Activated CD4-positive, alpha-beta T cell treated with anti-CD3 and anti-CD28 coated beads, Interleukin-2, amount 10 ng/mL, durations not matched to agents 7 days and 5 days (primary cell): ENCODE data around the gene ZFP14. TPM values are rescaled to one million over a fixed set of nuclear protein-coding genes. Genes with fewer than 3 reads are reported as not detected.
"Not testable (repeated sequence)": the region's sequence is repeated elsewhere in the genome, so short reads cannot be mapped to it uniquely, and the experiment has no call there.

Source experiments
- CTCF ChIA-PET: fragments of 350-600 bp; sonication (Branson Sonifier 250); formaldehyde crosslinking; loops from one replicate; lab custom pipeline; 2021; ENCODE audit warnings: antibody characterized with exemption; lab: Charles Lee
- POLR2A ChIA-PET: fragments of 350-600 bp; sonication (Branson Sonifier 250); formaldehyde crosslinking; loops from one replicate; lab custom pipeline; 2021; ENCODE audit warnings: antibody characterized with exemption; lab: Charles Lee
- DNase-seq: peaks from one replicate; pipeline ENCODE4 v3.0.0-alpha.2; 2020
- H3K27ac Mint-ChIP-seq: one replicate; pipeline ENCODE4 v1.8.0; 2021; ENCODE audit warnings: mild to moderate bottlenecking, moderate library complexity, mixed read lengths
- H3K27me3 Mint-ChIP-seq: one replicate; pipeline ENCODE4 v1.8.0; 2021; ENCODE audit warnings: mixed read lengths
- H3K36me3 Mint-ChIP-seq: one replicate; pipeline ENCODE4 v1.8.0; 2021; ENCODE audit warnings: low read depth, mixed read lengths
- H3K4me1 Mint-ChIP-seq: one replicate; pipeline ENCODE4 v1.8.0; 2021; ENCODE audit warnings: mixed read lengths
- H3K4me3 Mint-ChIP-seq: one replicate; pipeline ENCODE4 v1.8.0; 2021; ENCODE audit warnings: mild to moderate bottlenecking, moderate library complexity, mixed read lengths
- H3K9me3 Mint-ChIP-seq: one replicate; pipeline ENCODE4 v1.8.0; 2021; ENCODE audit warnings: mixed read lengths
- total RNA-seq, 2 experiments: library from RNA; stranded (reverse); gene quantifications; one replicate each; pipeline ENCODE4 v1.2.3, GENCODE V29; 2021

The ZFP14 gene
- total RNA-seq, 2 experiments from 2014 or later = 5.3 to 6.8 TPM

DNA sequence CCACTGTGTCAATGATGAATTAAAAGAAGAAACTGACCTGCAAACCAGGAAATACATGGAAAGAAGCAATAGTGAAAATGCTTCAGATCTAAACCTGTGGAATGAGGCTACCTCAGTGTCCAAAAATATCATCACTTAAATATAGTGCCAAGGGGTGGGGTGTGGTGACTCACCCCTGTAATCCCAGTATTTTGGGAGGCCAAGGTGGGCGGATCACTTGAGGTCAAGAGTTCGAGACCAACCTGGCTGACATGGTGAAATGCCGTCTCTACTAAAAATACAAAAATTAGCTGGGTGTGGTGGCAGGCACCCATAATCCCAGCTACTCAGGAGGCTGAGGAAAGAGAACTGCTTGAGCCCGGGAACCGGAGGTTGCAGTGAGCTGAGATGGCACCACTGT lies 64.9 kb downstream of the ZFP14 start:
- H3K4me3 Mint-ChIP-seq, H3K27ac Mint-ChIP-seq: not testable (repeated sequence)
- peaks cover 17% of the 10 kb centered on the region for H3K9me3 Mint-ChIP-seq

DNA sequence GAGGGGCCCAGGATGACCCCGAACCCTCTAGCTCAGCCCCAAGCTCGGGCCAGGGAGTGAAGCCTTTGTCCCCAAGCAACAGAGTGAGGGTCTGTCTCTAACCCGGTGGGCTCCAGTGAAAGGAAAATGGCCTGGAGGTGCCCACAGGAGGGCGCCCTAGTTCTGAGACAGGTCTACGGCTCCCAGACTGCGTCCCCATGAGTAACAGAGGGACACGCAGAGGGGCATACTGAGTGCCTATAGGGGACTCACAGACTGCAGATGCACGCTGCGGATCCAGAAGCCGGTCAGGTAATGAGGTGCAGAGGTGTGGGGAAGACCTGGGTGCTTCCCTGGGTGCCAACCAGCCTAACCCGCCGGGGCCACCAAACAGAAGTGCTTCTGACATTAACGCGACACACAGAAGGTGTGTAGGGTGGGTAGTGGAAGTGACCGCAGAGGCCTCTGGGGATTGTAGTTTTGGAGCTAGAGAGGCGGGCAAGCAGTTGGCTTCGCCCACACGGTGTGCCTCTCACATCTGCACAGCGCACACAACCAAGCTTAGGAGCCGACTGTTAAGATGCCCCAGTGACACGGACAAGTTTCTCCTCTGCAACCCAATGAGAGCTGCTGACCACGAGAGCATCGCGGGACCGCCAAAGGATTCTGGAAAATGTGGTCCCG lies 67.8 kb downstream of the ZFP14 start:
- H3K4me3 Mint-ChIP-seq, H3K4me1 Mint-ChIP-seq, H3K27me3 Mint-ChIP-seq, CTCF ChIA-PET, POLR2A ChIA-PET, H3K36me3 Mint-ChIP-seq, H3K27ac Mint-ChIP-seq, DNase-seq: not testable (repeated sequence)
- H3K9me3 Mint-ChIP-seq = peaks cover 12% of the 10 kb centered on the region

More for the DNA sequence above, 64.9 kb downstream of the ZFP14 start:
- H3K27me3 Mint-ChIP-seq, H3K4me1 Mint-ChIP-seq, DNase-seq, CTCF ChIA-PET, H3K36me3 Mint-ChIP-seq, POLR2A ChIA-PET: not testable (repeated sequence)

DNA sequence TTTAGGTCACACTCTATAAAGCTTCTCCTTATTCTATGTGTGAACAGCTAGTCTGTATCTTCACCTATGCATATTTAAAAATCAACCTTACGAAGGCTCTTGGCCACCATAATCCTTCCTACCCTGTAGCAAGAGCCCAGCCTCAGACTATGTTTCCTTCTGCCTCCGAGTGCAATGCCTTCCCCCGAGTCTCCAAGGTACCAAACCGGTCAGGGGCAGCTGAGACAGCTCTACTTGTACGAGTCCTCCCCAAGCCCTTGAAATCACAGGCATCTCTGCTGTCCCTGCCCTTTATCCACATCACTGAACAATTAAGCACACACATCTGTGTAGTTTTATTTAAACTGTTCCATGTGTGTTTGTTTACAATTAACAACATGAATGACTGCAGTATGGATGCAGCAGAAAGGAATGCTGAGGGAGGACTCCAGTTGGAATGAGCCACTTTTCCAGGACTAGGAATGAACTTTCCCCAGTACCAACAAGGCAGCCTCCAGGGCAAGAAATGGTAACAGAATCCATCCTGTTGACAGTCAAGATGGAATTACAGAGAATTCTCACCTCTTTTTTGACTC lies 68.5 kb downstream of the ZFP14 start:
- not testable (repeated sequence) for H3K36me3 Mint-ChIP-seq

DNA sequence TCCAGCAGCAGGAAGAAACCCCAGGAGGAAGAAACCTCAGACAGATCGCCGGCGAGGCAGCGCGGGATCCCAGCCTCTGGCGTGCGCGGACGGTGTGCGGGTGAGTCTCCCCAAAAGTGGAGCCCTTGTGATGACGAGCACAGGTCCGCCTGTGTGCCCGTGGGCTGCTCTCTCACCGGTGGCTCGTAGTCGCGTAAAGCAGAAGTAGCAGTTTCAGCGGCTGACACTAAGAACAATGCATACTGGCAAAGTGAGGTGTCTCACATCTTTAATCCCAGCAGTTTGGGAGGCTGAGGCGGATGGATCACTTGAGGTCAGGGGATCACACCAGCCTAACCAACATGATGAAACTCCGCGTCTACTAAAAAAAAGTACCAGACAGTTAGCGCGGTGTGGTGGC lies 69.2 kb downstream of the ZFP14 start:
- CTCF ChIA-PET, H3K9me3 Mint-ChIP-seq, H3K36me3 Mint-ChIP-seq, H3K4me1 Mint-ChIP-seq, H3K4me3 Mint-ChIP-seq, H3K27me3 Mint-ChIP-seq, DNase-seq, POLR2A ChIA-PET, H3K27ac Mint-ChIP-seq: not testable (repeated sequence)

More for the DNA sequence above, 68.5 kb downstream of the ZFP14 start:
- H3K4me3 Mint-ChIP-seq, H3K4me1 Mint-ChIP-seq, CTCF ChIA-PET, H3K27me3 Mint-ChIP-seq, H3K9me3 Mint-ChIP-seq, POLR2A ChIA-PET, H3K27ac Mint-ChIP-seq, DNase-seq: not testable (repeated sequence)

DNA sequence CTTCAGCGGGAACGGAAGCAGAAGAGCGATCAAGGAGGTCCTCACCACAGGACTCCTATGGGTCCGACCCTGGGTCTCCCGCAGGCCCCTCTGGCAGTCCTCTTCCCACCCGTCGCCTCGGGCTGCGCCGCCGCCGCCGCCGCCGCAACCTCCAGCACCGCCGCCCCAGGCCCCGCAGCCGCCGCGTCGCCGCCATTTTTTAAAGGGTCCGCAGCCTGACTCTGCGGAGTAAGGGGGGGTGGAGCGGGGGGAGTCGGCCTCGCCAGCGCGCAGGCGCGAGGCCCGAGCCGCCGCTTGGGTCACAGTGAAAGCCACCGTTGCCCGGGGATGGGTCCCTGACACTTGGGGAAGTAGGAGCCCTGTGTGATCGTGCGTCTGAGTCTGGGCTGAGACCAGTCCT lies 69.7 kb downstream of the ZFP14 start:
- H3K9me3 Mint-ChIP-seq, H3K4me1 Mint-ChIP-seq, H3K36me3 Mint-ChIP-seq, H3K4me3 Mint-ChIP-seq, H3K27me3 Mint-ChIP-seq, H3K27ac Mint-ChIP-seq, POLR2A ChIA-PET, CTCF ChIA-PET, DNase-seq: not testable (repeated sequence)

DNA sequence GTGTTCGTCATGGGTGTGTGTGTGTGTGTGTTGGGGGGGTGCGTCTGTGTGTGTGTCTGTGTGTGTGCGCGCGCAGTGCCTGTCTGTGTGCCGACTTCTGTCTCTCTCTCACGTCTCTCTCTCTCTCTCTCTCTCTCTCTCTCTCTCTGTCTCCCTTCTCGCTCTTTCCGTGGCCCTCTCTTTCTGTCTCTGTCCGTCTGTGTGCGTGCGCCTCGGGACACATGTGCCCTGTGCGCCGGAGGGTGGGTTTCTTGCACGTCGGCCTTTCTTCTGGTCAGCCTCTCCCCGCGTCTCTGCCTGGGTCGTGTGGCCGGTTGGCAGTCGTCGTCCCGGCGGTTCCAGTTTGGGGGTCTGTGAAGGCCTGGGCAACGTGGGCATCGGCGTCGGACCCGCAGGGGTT lies 86.7 kb downstream of the ZFP14 start:
- DNase-seq, H3K27me3 Mint-ChIP-seq, H3K4me3 Mint-ChIP-seq, H3K4me1 Mint-ChIP-seq, H3K27ac Mint-ChIP-seq, H3K36me3 Mint-ChIP-seq, POLR2A ChIA-PET, CTCF ChIA-PET, H3K9me3 Mint-ChIP-seq: not testable (repeated sequence)

Other genes starting within 250 kb of the ZFP14 start
- gene CAPNS1, start 239.1 kb downstream of the ZFP14 start, total RNA-seq = 100 to 1,000 TPM; 449 to 519 TPM
- gene COX7A1, start 226.8 kb downstream of the ZFP14 start, total RNA-seq = not detected
- 1 to 10 TPM; 2.7 to 3.3 TPM for gene ZNF565, start 164.5 kb downstream of the ZFP14 start, total RNA-seq
- gene ZNF146, start 164.1 kb downstream of the ZFP14 start, total RNA-seq = 10 to 100 TPM; 59.5 to 65.0 TPM
- 1 to 10 TPM; 6.0 to 6.7 TPM for gene ZFP82, start 39.4 kb upstream of the ZFP14 start, total RNA-seq
- 1 to 10 TPM; 7.8 to 9.6 TPM for gene ZNF566, start 110.4 kb upstream of the ZFP14 start, total RNA-seq
- 10 to 100 TPM; 10.6 to 13.7 TPM for gene ZNF260, start 149.1 kb upstream of the ZFP14 start, total RNA-seq
- 10 to 100 TPM; 14.0 to 14.7 TPM for gene ZNF529, start 194.1 kb upstream of the ZFP14 start, total RNA-seq
- gene ZNF382, start 226.1 kb upstream of the ZFP14 start, total RNA-seq = 10 to 100 TPM; 13.4 to 13.8 TPM